ENCODE data around the gene LGR4.

GRCh38 chr11:27518518-27518917 is 45.9 kb upstream of the LGR4 start:
- no peak for TF ChIP-seq CTCF (IDR thresholded peaks at IDR 0.05)
- no peak for TF ChIP-seq POLR2A (IDR thresholded peaks at IDR 0.05)

All from heart left ventricle (tissue), 13 donors.